K562 (cell line): ENCODE data around the gene LCN12. TPM values are rescaled to one million over a fixed set of nuclear protein-coding genes. Genes with fewer than 3 reads are reported as not detected.

ENCODE experiments used
- CREB1 ChIP-seq, 2 experiments: sonication (generic) in 1 of 2; formaldehyde crosslinking in 1 of 2; IDR thresholded peaks; 2 replicates each; pipeline versions ENCODE4 v1.6.1 to v1.8.0; 2012 to 2022; ENCODE audit warnings: inconsistent platforms in 1 of 2, mild to moderate bottlenecking in 1 of 2, missing genetic modification reagents in 1 of 2, moderate library complexity in 1 of 2
- ESRRB ChIP-seq: fragments of 250-450 bp; sonication (Bioruptor Pico); IDR thresholded peaks from 2 replicates; pipeline ENCODE4 v1.5.0; 2020; ENCODE audit warnings: mild to moderate bottlenecking, moderate library complexity, borderline replicate concordance
- GATAD2A ChIP-seq: fragments of 450-650 bp; IDR thresholded peaks from 2 replicates; pipeline ENCODE4 v1.6.1; 2017
- GMEB1 ChIP-seq: fragments of 250-450 bp; sonication (Bioruptor Pico); IDR thresholded peaks from 2 replicates; pipeline ENCODE4 v1.4.0; 2020; ENCODE audit warnings: mild to moderate bottlenecking
- KLF6 ChIP-seq: fragments of 250-450 bp; sonication (Bioruptor Pico); IDR thresholded peaks from 2 replicates; pipeline ENCODE4 v1.4.0; 2020; ENCODE audit warnings: mild to moderate bottlenecking, moderate library complexity, borderline replicate concordance
- NBN ChIP-seq: fragments of 450-650 bp; IDR thresholded peaks from 2 replicates; pipeline ENCODE4 v1.6.1; 2016; ENCODE audit warnings: low read depth, mild to moderate bottlenecking
- NCOR1 ChIP-seq: fragments of 450-650 bp; IDR thresholded peaks from 2 replicates; pipeline ENCODE4 v1.6.1; 2016; ENCODE audit warnings: mild to moderate bottlenecking, moderate library complexity
- POLR3G ChIP-seq: IDR thresholded peaks from 2 replicates; pipeline ENCODE4 v1.6.1; 2011; ENCODE audit not compliant: insufficient read length, insufficient replicate concordance; ENCODE audit errors: extremely low read depth
- PYGO2 ChIP-seq: fragments of 450-650 bp; IDR thresholded peaks from 2 replicates; pipeline ENCODE4 v1.6.1; 2016; ENCODE audit warnings: mild to moderate bottlenecking, missing genetic modification characterization, moderate library complexity, missing compliant biosample characterization
- SOX6 ChIP-seq: fragments of 450-650 bp; IDR thresholded peaks from 2 replicates; pipeline ENCODE4 v1.6.1; 2014; ENCODE audit warnings: mild to moderate bottlenecking
- SREBF2 ChIP-seq: sonication (generic); formaldehyde crosslinking; IDR thresholded peaks from 2 replicates; pipeline ENCODE4 v1.4.0; 2020; ENCODE audit warnings: mild to moderate bottlenecking, missing genetic modification reagents
- SRF ChIP-seq, 2 experiments: fragments of 250-450, 450-650 bp in 1 of 2; sonication (Bioruptor Pico) in 1 of 2; sonication (generic) in 1 of 2; formaldehyde crosslinking; IDR thresholded peaks; 2 replicates each; pipeline versions ENCODE4 v1.5.0 to v1.5.1; 2020 to 2022; ENCODE audit warnings: mild to moderate bottlenecking in 1 of 2, missing genetic modification reagents in 1 of 2
- THRB ChIP-seq: fragments of 450-650 bp; formaldehyde crosslinking; conservative IDR thresholded peaks from 2 replicates; pipeline ENCODE4 v1.4.0; 2022; ENCODE audit warnings: mild to moderate bottlenecking, missing genetic modification characterization
- ZNF174 ChIP-seq: fragments of 250-450 bp; sonication (Bioruptor Pico); IDR thresholded peaks from 2 replicates; pipeline ENCODE4 v1.4.0; 2020; ENCODE audit warnings: mild to moderate bottlenecking
- ZNF764 ChIP-seq: fragments of 250-450 bp; sonication (Bioruptor Pico); IDR thresholded peaks from 2 replicates; pipeline ENCODE4 v1.4.0; 2020; ENCODE audit warnings: low read depth, mild to moderate bottlenecking, moderate library complexity
- polyA plus RNA-seq, 8 experiments: library from polyadenylated mRNA; depleted of rRNA in 4 of 8; stranded (reverse) in 5 of 8; unstranded in 3 of 8; fragments of >200 nt; fragmentation: Nextera tagmentation in 2 of 8; fragmentation: Illumina TruSeq in 1 of 8; extraction: Ambion mirVana in 2 of 8; extraction: Trizol in 1 of 8; gene quantifications; 2 replicates each; pipeline versions ENCODE4 v1.2.1 to v1.2.3, GENCODE V29; 2011 to 2014; ENCODE audit warnings: inconsistent platforms in 1 of 8, missing spikeins in 1 of 8
- total RNA-seq, 7 experiments: library from RNA; depleted of rRNA in 6 of 7; stranded (reverse); fragments of >200 nt in 6 of 7; fragmentation: Illumina TruSeq in 2 of 7; extraction: Trizol in 2 of 7; gene quantifications; 2 replicates each; pipeline versions ENCODE4 v1.2.1 to v1.2.3, GENCODE V29; 2011 to 2021; ENCODE audit warnings: low replicate concordance in 1 of 7
- TF ChIP-seq, protein P1 (sequence below), 2 experiments: fragments of 150-350 bp in 1 of 2; IDR thresholded peaks; 2 replicates each; pipeline ENCODE4 v1.6.1; 2012 to 2016; ENCODE audit warnings: low read depth in 2 of 2, low read length in 2 of 2, mild to moderate bottlenecking in 1 of 2, moderate library complexity in 1 of 2

Gene LCN12
- total and polyA plus RNA-seq, 9 of the 15 experiments (the other 6 are each of a cell fraction or from before 2014, with no cell fraction given): 0.05 TPM; not detected in 8

DNA sequence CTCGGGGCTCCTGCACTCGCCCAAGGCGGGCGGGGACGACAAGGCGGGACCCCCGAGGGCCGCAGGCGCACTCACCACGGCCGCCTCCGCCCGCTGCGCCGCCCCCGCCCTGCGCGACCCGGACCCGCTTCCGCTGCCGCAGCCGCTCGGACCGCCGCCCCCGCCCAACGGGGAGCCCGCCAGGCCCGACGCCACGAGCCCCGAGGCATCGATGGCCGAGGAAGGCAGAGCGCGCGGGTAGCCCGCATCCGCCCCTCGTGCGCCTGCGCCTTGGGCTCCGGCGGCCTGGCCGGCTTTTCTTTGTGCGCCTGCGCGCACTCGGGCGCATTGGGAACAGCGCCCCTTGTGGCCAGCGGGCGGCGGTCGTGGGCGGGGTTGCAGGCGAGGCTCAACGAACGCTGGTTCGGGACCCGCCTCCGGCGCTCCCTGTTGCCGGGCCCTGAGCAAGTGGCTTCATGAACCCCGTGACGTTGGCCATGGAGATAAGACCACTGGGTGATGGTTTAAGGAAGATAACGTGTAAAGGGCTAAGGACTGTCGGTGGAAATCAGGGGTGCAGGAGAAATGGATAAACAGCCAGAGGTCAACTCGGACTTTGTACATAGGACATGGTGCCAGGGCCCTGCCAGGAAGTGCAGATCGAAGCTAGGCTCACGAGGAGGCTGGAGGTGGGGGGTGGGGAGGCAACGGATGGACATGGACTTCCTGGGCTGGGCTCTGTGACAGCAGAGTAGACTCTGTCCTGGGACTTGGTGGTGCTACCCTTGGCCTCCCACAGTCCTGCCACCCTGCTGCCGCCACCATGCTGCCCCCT, 7.3 kb upstream of the LCN12 start, which contains the start of the genes C8G and FBXW5 (continued):
- peak; percentile 64 for TF ChIP-seq CREB1 (IDR thresholded peaks at IDR 0.05)
- peak; percentile 74; the same call in 1 of the 2 replicates for TF ChIP-seq CREB1 (CRISPR knock-in tag; IDR thresholded peaks at IDR 0.05)
- TF ChIP-seq SREBF2: no peak
- TF ChIP-seq GMEB1 (CRISPR knock-in tag): peak; percentile 52
- peak; percentile 81; the same call in 1 of the 2 replicates for TF ChIP-seq KLF6 (CRISPR knock-in tag)
- TF ChIP-seq SOX6: peak; percentile 60
- TF ChIP-seq ZNF174: no peak
- TF ChIP-seq ESRRB: no peak
- TF ChIP-seq, protein P1, sequence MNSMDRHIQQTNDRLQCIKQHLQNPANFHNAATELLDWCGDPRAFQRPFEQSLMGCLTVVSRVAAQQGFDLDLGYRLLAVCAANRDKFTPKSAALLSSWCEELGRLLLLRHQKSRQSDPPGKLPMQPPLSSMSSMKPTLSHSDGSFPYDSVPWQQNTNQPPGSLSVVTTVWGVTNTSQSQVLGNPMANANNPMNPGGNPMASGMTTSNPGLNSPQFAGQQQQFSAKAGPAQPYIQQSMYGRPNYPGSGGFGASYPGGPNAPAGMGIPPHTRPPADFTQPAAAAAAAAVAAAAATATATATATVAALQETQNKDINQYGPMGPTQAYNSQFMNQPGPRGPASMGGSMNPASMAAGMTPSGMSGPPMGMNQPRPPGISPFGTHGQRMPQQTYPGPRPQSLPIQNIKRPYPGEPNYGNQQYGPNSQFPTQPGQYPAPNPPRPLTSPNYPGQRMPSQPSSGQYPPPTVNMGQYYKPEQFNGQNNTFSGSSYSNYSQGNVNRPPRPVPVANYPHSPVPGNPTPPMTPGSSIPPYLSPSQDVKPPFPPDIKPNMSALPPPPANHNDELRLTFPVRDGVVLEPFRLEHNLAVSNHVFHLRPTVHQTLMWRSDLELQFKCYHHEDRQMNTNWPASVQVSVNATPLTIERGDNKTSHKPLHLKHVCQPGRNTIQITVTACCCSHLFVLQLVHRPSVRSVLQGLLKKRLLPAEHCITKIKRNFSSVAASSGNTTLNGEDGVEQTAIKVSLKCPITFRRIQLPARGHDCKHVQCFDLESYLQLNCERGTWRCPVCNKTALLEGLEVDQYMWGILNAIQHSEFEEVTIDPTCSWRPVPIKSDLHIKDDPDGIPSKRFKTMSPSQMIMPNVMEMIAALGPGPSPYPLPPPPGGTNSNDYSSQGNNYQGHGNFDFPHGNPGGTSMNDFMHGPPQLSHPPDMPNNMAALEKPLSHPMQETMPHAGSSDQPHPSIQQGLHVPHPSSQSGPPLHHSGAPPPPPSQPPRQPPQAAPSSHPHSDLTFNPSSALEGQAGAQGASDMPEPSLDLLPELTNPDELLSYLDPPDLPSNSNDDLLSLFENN (IDR thresholded peaks at IDR 0.05; ENCODE audit: low read depth in 2 of 2, low read length in 2 of 2): peak in 1 of 2 experiments; percentile 96; a peak in 3 of 4 replicates
- TF ChIP-seq GATAD2A: 0 out of 2 replicates have a peak, but pooled peaks have one; percentile 38
- TF ChIP-seq SRF (CRISPR knock-in tag; IDR thresholded peaks at IDR 0.05): peak in 1 of 2 experiments; percentile 32; a peak in 1 of 4 replicates
- peak; percentile 72; the same call in 1 of the 2 replicates for TF ChIP-seq ZNF764
- TF ChIP-seq NBN: peak; percentile 74; the same call in 1 of the 2 replicates
- peak; percentile 85; the same call in 1 of the 2 replicates for TF ChIP-seq THRB (CRISPR knock-in tag)
- no peak for TF ChIP-seq POLR3G
- TF ChIP-seq NCOR1: no peak
- TF ChIP-seq PYGO2 (tag): no peak
